Glutamatergic neuron (in vitro differentiated cells): Measurements from ENCODE around the gene C1orf210. TPM values are rescaled to one million over a fixed set of nuclear protein-coding genes. Genes with fewer than 3 reads are reported as not detected.

Experiments
- DNase-seq: peaks from one replicate; pipeline ENCODE4 v3.0.0; 2022
- H3K27ac Mint-ChIP-seq: one replicate; pipeline ENCODE4 v1.8.0; 2020; ENCODE audit warnings: mild to moderate bottlenecking, mixed read lengths, inconsistent platforms; ENCODE audit not compliant: unreplicated experiment
- H3K27me3 Mint-ChIP-seq: one replicate; pipeline ENCODE4 v1.8.0; 2020; ENCODE audit warnings: mild to moderate bottlenecking, moderate library complexity, mixed read lengths, inconsistent platforms; ENCODE audit not compliant: unreplicated experiment
- H3K36me3 Mint-ChIP-seq: one replicate; pipeline ENCODE4 v1.8.0; 2020; ENCODE audit warnings: mild to moderate bottlenecking, mixed read lengths, inconsistent platforms; ENCODE audit not compliant: unreplicated experiment
- H3K4me1 Mint-ChIP-seq: one replicate; pipeline ENCODE4 v1.8.0; 2020; ENCODE audit warnings: mild to moderate bottlenecking, low read depth, mixed read lengths, inconsistent platforms; ENCODE audit not compliant: unreplicated experiment
- H3K4me3 Mint-ChIP-seq: one replicate; pipeline ENCODE4 v1.8.0; 2020; ENCODE audit warnings: mild to moderate bottlenecking, mixed read lengths, inconsistent platforms; ENCODE audit not compliant: unreplicated experiment
- H3K9me3 Mint-ChIP-seq: one replicate; pipeline ENCODE4 v1.8.0; 2020; ENCODE audit warnings: mild to moderate bottlenecking, moderate library complexity, mixed read lengths, inconsistent platforms; ENCODE audit not compliant: unreplicated experiment
- CTCF ChIP-seq: fragments of 200-600 bp; sonication (generic); IDR thresholded peaks from one replicate; pipeline ENCODE4 v1.5.0; 2021; ENCODE audit not compliant: partially characterized antibody, unreplicated experiment
- total RNA-seq: library from RNA; stranded (reverse); fragmentation: NEBNext Ultra II Directional; extraction: Animal tissue kit (Norgen Biotek cat#: 25700); gene quantifications from one replicate; pipeline ENCODE4 v1.2.1, GENCODE V29; 2021; ENCODE audit not compliant: unreplicated experiment

The C1orf210 gene
- total RNA-seq, 1 donor from 2014 or later = not detected

GRCh38 chr1:43302721-43303470 is 17.5 kb upstream of the C1orf210 start:
- H3K36me3 Mint-ChIP-seq = peaks cover 10% of the 10 kb centered on the region
- no peak for TF ChIP-seq CTCF
- DNase-seq = no peak
- H3K27me3 Mint-ChIP-seq = peaks cover 7% of the 10 kb centered on the region
- H3K27ac Mint-ChIP-seq = no peak overlapping the region
- peaks cover 7% of the 10 kb centered on the region for H3K9me3 Mint-ChIP-seq
- H3K4me3 Mint-ChIP-seq = no peak overlapping the region
- H3K4me1 Mint-ChIP-seq = peaks cover 13% of the 10 kb centered on the region

- peaks cover 13% of the 10 kb centered on the region for H3K4me1 Mint-ChIP-seq
- DNase-seq = no peak
- peaks cover 10% of the 10 kb centered on the region for H3K36me3 Mint-ChIP-seq
- H3K9me3 Mint-ChIP-seq = peaks cover 7% of the 10 kb centered on the region
- H3K27me3 Mint-ChIP-seq = peaks cover 7% of the 10 kb centered on the region
- H3K4me3 Mint-ChIP-seq = peak overlapping the region; percentile 26
- H3K27ac Mint-ChIP-seq = no peak overlapping the region
- no peak for TF ChIP-seq CTCF
Measured at GRCh38 chr1:43302201-43302600, 16.8 kb upstream of the C1orf210 start.

- no peak within 1 kb of the TSS for H3K27ac Mint-ChIP-seq
- peaks cover 7% of the 10 kb centered on the region for H3K27me3 Mint-ChIP-seq
- no peaks in the 10 kb centered on the region for H3K36me3 Mint-ChIP-seq
- no peak for DNase-seq
- TF ChIP-seq CTCF = no peak
- H3K4me1 Mint-ChIP-seq = peaks cover 12% of the 10 kb centered on the region
- H3K9me3 Mint-ChIP-seq = peaks cover 5% of the 10 kb centered on the region
- H3K4me3 Mint-ChIP-seq = no peak within 1 kb of the TSS
Measured at GRCh38 chr1:43300378-43301094, 15.2 kb upstream of the C1orf210 start, which contains the start of gene TIE1. TSS of gene TIE1 (plus strand) at chr1:43300982. CDS start at chr1:43301072, 90 bp downstream.

GRCh38 chr1:43299101-43299500 is 13.7 kb upstream of the C1orf210 start:
- peaks cover 5% of the 10 kb centered on the region for H3K9me3 Mint-ChIP-seq
- H3K4me3 Mint-ChIP-seq = no peak overlapping the region
- H3K27me3 Mint-ChIP-seq = peaks cover 3% of the 10 kb centered on the region
- no peak overlapping the region for H3K27ac Mint-ChIP-seq
- DNase-seq = no peak
- peaks cover 6% of the 10 kb centered on the region for H3K4me1 Mint-ChIP-seq
- no peaks in the 10 kb centered on the region for H3K36me3 Mint-ChIP-seq
- no peak for TF ChIP-seq CTCF

- Mint-ChIP-seq H3K4me3 (no peak overlapping the region), H3K36me3 (no peaks in the 10 kb centered on the region), H3K9me3 (peaks cover 5% of the 10 kb centered on the region), H3K27me3 (peaks cover 3% of the 10 kb centered on the region), H3K27ac (no peak overlapping the region), H3K4me1 (peaks cover 9% of the 10 kb centered on the region)
- DNase-seq = no peak
- TF ChIP-seq CTCF = no peak
Measured at GRCh38 chr1:43298055-43298454, 12.7 kb upstream of the C1orf210 start.
